Spleen (tissue), 11 donors: ENCODE measurements around the gene DHRS1. TPM values are rescaled to one million over a fixed set of nuclear protein-coding genes. Genes with fewer than 3 reads are reported as not detected.
A peak's percentile ranks its signal among the peaks of the same experiment; 100 is the strongest.

Experiments
- DNase-seq: peaks from one replicate; pipeline ENCODE4 v3.0.0-alpha.2; 2020
- H3K27ac ChIP-seq, 8 donors: fragments of 200-600 bp; sonication (generic) in 7 of 8; 1 replicate in 4 of 8; 2 replicates in 4 of 8; pipeline versions ENCODE4 v1.5.0 to v1.8.0; 2016 to 2021; ENCODE audit warnings: inconsistent platforms in 4 of 8, mild to moderate bottlenecking in 4 of 8, moderate library complexity in 1 of 8
- H3K27me3 ChIP-seq, 7 donors: fragments of 200-600 bp; sonication (generic) in 6 of 7; replicated peaks in 1 of 7; 1 replicate in 4 of 7; 2 replicates in 3 of 7; pipeline versions ENCODE4 v1.5.0 to v1.8.0; 2016 to 2021; ENCODE audit warnings: inconsistent platforms in 3 of 7, mild to moderate bottlenecking in 1 of 7
- H3K36me3 ChIP-seq, 6 donors: fragments of 200-600 bp; sonication (generic) in 5 of 6; 1 replicate in 4 of 6; 2 replicates in 2 of 6; pipeline versions ENCODE4 v1.5.0 to v1.8.0; 2016 to 2021; ENCODE audit warnings: inconsistent platforms in 2 of 6
- H3K4me1 ChIP-seq, 6 donors: fragments of 200-600 bp; sonication (generic) in 5 of 6; 1 replicate in 3 of 6; 2 replicates in 3 of 6; pipeline versions ENCODE4 v1.5.0 to v1.8.0; 2016 to 2021; ENCODE audit warnings: inconsistent platforms in 3 of 6
- H3K4me3 ChIP-seq, 8 donors: fragments of 200-600 bp; sonication (generic) in 7 of 8; 1 replicate in 4 of 8; 2 replicates in 4 of 8; pipeline versions ENCODE4 v1.5.0 to v1.8.0; 2016 to 2021; ENCODE audit warnings: inconsistent platforms in 4 of 8, mild to moderate bottlenecking in 4 of 8, moderate library complexity in 2 of 8
- H3K9me3 ChIP-seq, 8 donors: fragments of 200-600 bp; sonication (generic) in 7 of 8; 1 replicate in 4 of 8; 2 replicates in 4 of 8; pipeline versions ENCODE4 v1.5.0 to v1.8.0; 2016 to 2021; ENCODE audit warnings: inconsistent platforms in 4 of 8
- CTCF ChIP-seq, 11 experiments: fragments of 200-600 bp in 7 of 11; fragments of 450-650 bp in 4 of 11; sonication (generic) in 4 of 11; IDR thresholded peaks in 8 of 11; conservative IDR thresholded peaks in 3 of 11; 1 replicate in 7 of 11; 2 replicates in 4 of 11; pipeline versions ENCODE4 v1.4.0 to v1.8.0; 2016 to 2021; ENCODE audit warnings: antibody characterized with exemption in 11 of 11, inconsistent platforms in 4 of 11, mild to moderate bottlenecking in 1 of 11
- POLR2A ChIP-seq, 3 donors: fragments of 450-650 bp; IDR thresholded peaks; one replicate each; pipeline ENCODE4 v1.5.1; 2017; ENCODE audit warnings: antibody characterized with exemption in 3 of 3, mild to moderate bottlenecking in 1 of 3
- POLR2AphosphoS5 ChIP-seq, 3 donors: sonication (generic); formaldehyde crosslinking; IDR thresholded peaks; one replicate each; pipeline ENCODE4 v1.5.1; 2017; ENCODE audit warnings: antibody characterized with exemption in 3 of 3
- WGBS, 5 donors: extraction: QIAGEN DNeasy Blood & Tissue Kit in 3 of 5; methylation state at CpG; one replicate each; pipeline versions ENCODE4 v1.1.5 to v1.1.7; 2013 to 2018; 5-methylcytosine and 5-hydroxymethylcytosine counted together
- intact Hi-C: fragments of 100-400 bp; cut with DNase I; formaldehyde crosslinking; loops from one replicate; pipeline ENCODE4 v1.15.0; 2023; ENCODE audit warnings: low total_unique reads
- polyA plus RNA-seq, 3 donors: library from polyadenylated mRNA; stranded (reverse); fragments of 200-250 nt; gene quantifications; one replicate each; pipeline ENCODE4 v1.2.1, GENCODE V29; 2013
- total RNA-seq, 7 donors: library from RNA; depleted of rRNA in 3 of 7; stranded (reverse); fragments of >200 nt in 3 of 7; fragmentation: NEBNext Ultra II Directional in 4 of 7; extraction: Animal tissue kit (Norgen Biotek cat#: 25700) in 4 of 7; gene quantifications; one replicate each; pipeline versions ENCODE4 v1.1.0 to v1.2.1, GENCODE V29; 2016 to 2021
- donor health status: healthy with polysubstance abuse.
- donor health status: DM: no; HTN: no; CAD: no; lungs with moderate emphysema.
- donor health status: DM: no; HTN: no; CAD: no.
- donor health status: Bipolar disorder and iron deficiency.
- donor health status: healthy.
- donor health status: DM: no; HTN: no; CAD: no.
- donor health status: DM: yes; HTN: yes; CAD: no.

DHRS1 gene
- total and polyA plus RNA-seq, 10 donors: 22.0 to 56.1 (median 33.1) TPM

DNA sequence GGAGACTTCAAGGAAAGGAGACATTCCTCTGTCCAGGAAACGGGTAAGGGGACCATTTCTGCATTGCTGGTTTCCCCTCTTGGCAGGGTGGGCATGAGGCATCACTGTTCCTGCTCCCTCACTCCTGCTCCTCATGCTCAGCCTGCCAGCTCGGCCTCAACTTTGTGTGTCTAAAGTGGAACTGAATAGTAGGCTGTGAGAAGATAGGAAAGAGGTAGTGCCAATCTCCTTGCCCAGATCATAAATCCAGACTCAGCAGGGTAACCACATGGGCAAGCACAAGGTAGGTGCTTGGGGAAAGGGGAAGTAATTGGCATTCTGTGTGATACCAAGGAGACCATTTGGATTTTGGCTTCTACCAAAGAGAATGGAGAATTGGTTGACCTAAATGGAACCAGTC lies 14.3 kb upstream of the DHRS1 start:
- TF ChIP-seq CTCF (IDR thresholded peaks at IDR 0.05 in 8 of 11, conservative IDR thresholded peaks at IDR 0.05 in 3 of 11) (no peak), POLR2AphosphoS5 (IDR thresholded peaks at IDR 0.05) (peak in 1 of 3 donors; percentile 40)
- intact Hi-C loops: no loop called here
- Histone ChIP-seq H3K4me1 (peaks cover 47 to 100% (median 84%) of the 10 kb centered on the region in 6 donors), H3K4me3 (peak overlapping the region in 2 of 8 donors; percentile 9 to 87), H3K27ac (peak overlapping the region; percentile 91 to 98 (median 96)), H3K27me3 (no peaks in the 10 kb centered on the region), H3K9me3 (no peaks in the 10 kb centered on the region), H3K36me3 (peaks cover 0 to 40% (median 0%) of the 10 kb centered on the region in 6 donors)
- peak; percentile 75 for DNase-seq
- 20 to 53% (median 31%) methylated on average over 2 of the region's 2 CpGs for WGBS, 5 donors

DNA sequence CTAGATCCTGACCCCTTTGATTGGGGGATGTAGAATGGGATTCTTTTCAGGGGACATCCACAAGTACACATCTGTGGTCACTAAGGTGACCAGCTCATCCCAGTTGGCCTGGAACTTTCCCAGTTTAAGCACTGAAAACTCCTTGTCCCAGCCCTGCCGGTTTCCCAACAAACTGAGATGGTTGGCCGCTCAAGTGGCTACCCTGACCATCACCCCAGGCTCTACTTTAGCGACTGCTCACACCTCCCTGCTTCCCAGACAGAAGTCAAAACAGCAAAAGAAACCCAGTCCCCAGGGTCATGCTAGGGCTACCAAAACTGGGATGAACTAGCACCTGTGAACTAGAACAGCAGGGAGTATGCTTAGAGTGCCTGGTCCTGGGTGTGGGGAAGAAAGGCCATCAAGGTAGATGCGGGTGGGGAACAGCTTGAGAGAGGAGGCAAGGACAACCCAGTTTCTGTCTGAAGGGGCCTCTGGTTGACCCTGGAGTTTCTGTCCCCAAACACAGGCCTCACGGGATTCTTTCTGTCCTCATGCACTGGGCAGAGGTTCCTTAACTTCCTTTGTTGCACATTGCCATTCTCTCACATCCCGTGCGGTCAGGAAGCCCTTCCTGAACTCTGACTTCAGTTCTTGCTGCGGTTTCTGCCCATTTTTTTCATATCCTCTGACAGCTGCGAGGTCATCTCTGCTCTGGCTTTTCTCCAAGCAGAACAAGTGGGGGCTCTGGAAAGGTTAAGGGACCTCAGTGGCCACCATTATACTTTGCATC lies 13.3 kb upstream of the DHRS1 start:
- peak overlapping the region; percentile 91 to 98 (median 96) for H3K27ac ChIP-seq
- peaks cover 55 to 100% (median 91%) of the 10 kb centered on the region in 6 donors for H3K4me1 ChIP-seq
- no peaks in the 10 kb centered on the region for H3K9me3 ChIP-seq
- peak in 2 of 3 donors; percentile 39 to 94 for TF ChIP-seq POLR2AphosphoS5 (IDR thresholded peaks at IDR 0.05)
- no peak for TF ChIP-seq POLR2A (IDR thresholded peaks at IDR 0.05)
- peak in 1 of 11 experiments; percentile 23 for TF ChIP-seq CTCF (IDR thresholded peaks at IDR 0.05 in 8 of 11, conservative IDR thresholded peaks at IDR 0.05 in 3 of 11)
- no peaks in the 10 kb centered on the region for H3K27me3 ChIP-seq
- intact Hi-C loops: no loop called here
- peak; percentile 86 for DNase-seq
- H3K36me3 ChIP-seq: peaks cover 0 to 40% (median under 1%) of the 10 kb centered on the region in 6 donors
- WGBS, 5 donors: 16 to 25% (median 22%) methylated on average over 9 of the region's 9 CpGs
- H3K4me3 ChIP-seq: peak overlapping the region in 4 of 8 donors; percentile 64 to 88 (median 83)

DNA sequence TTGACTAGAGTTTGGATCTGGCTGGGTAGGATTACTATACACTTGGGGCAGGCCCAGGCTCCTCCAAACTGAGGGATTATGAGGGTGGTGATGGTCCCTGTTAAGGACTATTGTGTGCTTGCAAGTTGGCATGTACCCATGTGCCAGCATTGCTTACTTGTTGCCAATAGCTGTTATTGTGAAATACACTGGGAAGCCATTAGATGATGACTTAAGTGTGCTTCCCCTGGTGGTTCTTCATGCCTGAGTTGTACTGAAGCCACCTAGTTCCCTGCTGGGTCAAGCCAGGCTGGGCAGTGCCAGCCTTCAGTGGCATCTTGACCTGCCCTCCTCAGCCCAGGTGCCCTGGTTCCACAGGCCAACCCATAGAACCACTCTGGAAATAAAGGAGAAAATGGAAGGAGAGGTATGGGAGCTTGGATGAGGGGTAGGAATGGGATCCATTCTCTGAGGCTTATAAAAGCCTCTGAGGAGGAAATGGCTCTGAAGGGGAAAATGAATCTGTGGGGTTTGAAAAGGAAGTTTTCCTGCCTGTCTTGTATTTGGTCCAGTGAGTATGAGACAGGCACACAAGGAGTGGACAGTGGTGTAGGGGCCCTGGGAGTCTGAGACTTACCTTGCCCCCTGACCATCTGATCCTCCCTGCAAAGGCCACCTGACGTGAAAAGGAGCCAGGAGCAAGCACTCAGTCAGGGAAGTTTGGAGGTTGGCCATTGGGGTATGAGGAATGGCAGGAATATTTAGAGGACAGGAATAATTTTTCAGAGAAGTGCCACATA lies 12.4 kb upstream of the DHRS1 start:
- intact Hi-C loops: no loop called here
- Histone ChIP-seq H3K4me1 (peaks cover 59 to 100% (median 93%) of the 10 kb centered on the region in 6 donors), H3K36me3 (peaks cover 0 to 42% (median 9%) of the 10 kb centered on the region in 6 donors), H3K27me3 (no peaks in the 10 kb centered on the region), H3K9me3 (no peaks in the 10 kb centered on the region), H3K4me3 (peak overlapping the region; percentile 64 to 88 (median 76)), H3K27ac (peak overlapping the region; percentile 91 to 98 (median 96))
- peak; percentile 75 for DNase-seq
- WGBS, 5 donors: 53 to 77% (median 71%) methylated on average over 1 of the region's 1 CpG
- TF ChIP-seq POLR2AphosphoS5 (IDR thresholded peaks at IDR 0.05) (no peak), CTCF (IDR thresholded peaks at IDR 0.05 in 8 of 11, conservative IDR thresholded peaks at IDR 0.05 in 3 of 11) (peak in 1 of 11 experiments; percentile 23)
